Panc1 (cell line): ENCODE data around the gene ATIC.

Source experiments
- CTCF ChIP-seq: fragments of 450-650 bp; IDR thresholded peaks from 2 replicates; pipeline ENCODE4 v1.5.1; 2017; ENCODE audit warnings: mild to moderate bottlenecking
- TF ChIP-seq, protein P1 (sequence below), 2 experiments: IDR thresholded peaks; 2 replicates each; pipeline ENCODE4 v1.6.1; 2011 to 2012; ENCODE audit warnings: low read depth in 2 of 2, control low read depth in 1 of 2, low read length in 1 of 2, mild to moderate bottlenecking in 1 of 2, moderate library complexity in 1 of 2; ENCODE audit not compliant: insufficient read depth in 1 of 2

GRCh38 chr2:215363461-215364156 is 51.8 kb downstream of the ATIC start:
- no peak for TF ChIP-seq CTCF
- TF ChIP-seq, protein P1, sequence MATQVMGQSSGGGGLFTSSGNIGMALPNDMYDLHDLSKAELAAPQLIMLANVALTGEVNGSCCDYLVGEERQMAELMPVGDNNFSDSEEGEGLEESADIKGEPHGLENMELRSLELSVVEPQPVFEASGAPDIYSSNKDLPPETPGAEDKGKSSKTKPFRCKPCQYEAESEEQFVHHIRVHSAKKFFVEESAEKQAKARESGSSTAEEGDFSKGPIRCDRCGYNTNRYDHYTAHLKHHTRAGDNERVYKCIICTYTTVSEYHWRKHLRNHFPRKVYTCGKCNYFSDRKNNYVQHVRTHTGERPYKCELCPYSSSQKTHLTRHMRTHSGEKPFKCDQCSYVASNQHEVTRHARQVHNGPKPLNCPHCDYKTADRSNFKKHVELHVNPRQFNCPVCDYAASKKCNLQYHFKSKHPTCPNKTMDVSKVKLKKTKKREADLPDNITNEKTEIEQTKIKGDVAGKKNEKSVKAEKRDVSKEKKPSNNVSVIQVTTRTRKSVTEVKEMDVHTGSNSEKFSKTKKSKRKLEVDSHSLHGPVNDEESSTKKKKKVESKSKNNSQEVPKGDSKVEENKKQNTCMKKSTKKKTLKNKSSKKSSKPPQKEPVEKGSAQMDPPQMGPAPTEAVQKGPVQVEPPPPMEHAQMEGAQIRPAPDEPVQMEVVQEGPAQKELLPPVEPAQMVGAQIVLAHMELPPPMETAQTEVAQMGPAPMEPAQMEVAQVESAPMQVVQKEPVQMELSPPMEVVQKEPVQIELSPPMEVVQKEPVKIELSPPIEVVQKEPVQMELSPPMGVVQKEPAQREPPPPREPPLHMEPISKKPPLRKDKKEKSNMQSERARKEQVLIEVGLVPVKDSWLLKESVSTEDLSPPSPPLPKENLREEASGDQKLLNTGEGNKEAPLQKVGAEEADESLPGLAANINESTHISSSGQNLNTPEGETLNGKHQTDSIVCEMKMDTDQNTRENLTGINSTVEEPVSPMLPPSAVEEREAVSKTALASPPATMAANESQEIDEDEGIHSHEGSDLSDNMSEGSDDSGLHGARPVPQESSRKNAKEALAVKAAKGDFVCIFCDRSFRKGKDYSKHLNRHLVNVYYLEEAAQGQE (IDR thresholded peaks at IDR 0.05; ENCODE audit: insufficient read depth in 1 of 2, low read depth in 2 of 2, low read length in 1 of 2), result no peak
